Endothelial cell of umbilical vein (primary cell): ENCODE data around the gene ZNF304.

ENCODE experiments used
- EZH2 ChIP-seq: IDR thresholded peaks from 2 replicates; pipeline ENCODE4 v1.6.1; 2012; ENCODE audit warnings: borderline replicate concordance, low read depth, mild to moderate bottlenecking, moderate library complexity, low read length, inconsistent platforms; ENCODE audit not compliant: severe bottlenecking
- FOS ChIP-seq: IDR thresholded peaks from 2 replicates; pipeline ENCODE4 v1.6.1; 2011; ENCODE audit warnings: mild to moderate bottlenecking, low read length, moderate library complexity, borderline replicate concordance; ENCODE audit not compliant: insufficient read depth
- GATA2 ChIP-seq: IDR thresholded peaks from 2 replicates; pipeline ENCODE4 v1.7.0; 2011; ENCODE audit warnings: low read depth, mild to moderate bottlenecking, moderate library complexity, mixed read lengths, low read length; ENCODE audit not compliant: insufficient read length, insufficient read depth
- JUN ChIP-seq: IDR thresholded peaks from 2 replicates; pipeline ENCODE4 v1.6.1; 2011; ENCODE audit warnings: borderline replicate concordance, low read depth; ENCODE audit not compliant: insufficient read length, insufficient read depth
- MAX ChIP-seq: IDR thresholded peaks from 2 replicates; pipeline ENCODE4 v1.6.1; 2011; ENCODE audit not compliant: insufficient read depth, insufficient read length
- MYC ChIP-seq: IDR thresholded peaks from one replicate; pipeline ENCODE4 v1.6.1; 2011; ENCODE audit warnings: mild to moderate bottlenecking, low read depth, low read length
- POLR2A ChIP-seq: IDR thresholded peaks from 2 replicates; pipeline ENCODE4 v1.6.1; 2012; ENCODE audit warnings: low read depth, mild to moderate bottlenecking, control low read depth, low read length
- POLR2AphosphoS5 ChIP-seq: IDR thresholded peaks from 2 replicates; pipeline ENCODE4 v1.6.1; 2012; ENCODE audit warnings: low read depth, mild to moderate bottlenecking, control low read depth, low read length, moderate library complexity; ENCODE audit not compliant: insufficient read depth
- TF ChIP-seq, protein P1 (sequence below), 2 donors: IDR thresholded peaks; 1 replicate in 1 of 2; 2 replicates in 1 of 2; pipeline ENCODE4 v1.5.1; 2011; ENCODE audit warnings: low read length in 2 of 2, mild to moderate bottlenecking in 2 of 2, moderate library complexity in 2 of 2, control low read depth in 1 of 2, inconsistent platforms in 1 of 2, low read depth in 1 of 2; ENCODE audit not compliant: insufficient read depth in 1 of 2; ENCODE audit errors: extremely low read depth in 1 of 2

GRCh38 chr19:57302727-57303401 is 48.2 kb upstream of the ZNF304 start:
- TF ChIP-seq POLR2AphosphoS5 (no peak), POLR2A (no peak), MAX (no peak), GATA2 (no peak), EZH2 (no peak), JUN (no peak), MYC (no peak), FOS (no peak)
- TF ChIP-seq, protein P1, sequence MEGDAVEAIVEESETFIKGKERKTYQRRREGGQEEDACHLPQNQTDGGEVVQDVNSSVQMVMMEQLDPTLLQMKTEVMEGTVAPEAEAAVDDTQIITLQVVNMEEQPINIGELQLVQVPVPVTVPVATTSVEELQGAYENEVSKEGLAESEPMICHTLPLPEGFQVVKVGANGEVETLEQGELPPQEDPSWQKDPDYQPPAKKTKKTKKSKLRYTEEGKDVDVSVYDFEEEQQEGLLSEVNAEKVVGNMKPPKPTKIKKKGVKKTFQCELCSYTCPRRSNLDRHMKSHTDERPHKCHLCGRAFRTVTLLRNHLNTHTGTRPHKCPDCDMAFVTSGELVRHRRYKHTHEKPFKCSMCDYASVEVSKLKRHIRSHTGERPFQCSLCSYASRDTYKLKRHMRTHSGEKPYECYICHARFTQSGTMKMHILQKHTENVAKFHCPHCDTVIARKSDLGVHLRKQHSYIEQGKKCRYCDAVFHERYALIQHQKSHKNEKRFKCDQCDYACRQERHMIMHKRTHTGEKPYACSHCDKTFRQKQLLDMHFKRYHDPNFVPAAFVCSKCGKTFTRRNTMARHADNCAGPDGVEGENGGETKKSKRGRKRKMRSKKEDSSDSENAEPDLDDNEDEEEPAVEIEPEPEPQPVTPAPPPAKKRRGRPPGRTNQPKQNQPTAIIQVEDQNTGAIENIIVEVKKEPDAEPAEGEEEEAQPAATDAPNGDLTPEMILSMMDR (IDR thresholded peaks at IDR 0.05; ENCODE audit: extremely low read depth in 1 of 2, insufficient read depth in 1 of 2, low read depth in 1 of 2, low read length in 2 of 2): no peak
